WTC11 (cell line): ENCODE data around the gene GJD4.

Experiments
- HMGA2 ChIP-seq: fragments of 250-450 bp; sonication (Bioruptor Pico); IDR thresholded peaks from 2 replicates; pipeline ENCODE4 v1.4.0; 2021; ENCODE audit warnings: mild to moderate bottlenecking, moderate library complexity
- NR3C1 ChIP-seq: sonication (generic); formaldehyde crosslinking; conservative IDR thresholded peaks from 2 replicates; pipeline ENCODE4 v1.8.1; 2023; ENCODE audit warnings: low read depth, mild to moderate bottlenecking, missing genetic modification reagents

DNA sequence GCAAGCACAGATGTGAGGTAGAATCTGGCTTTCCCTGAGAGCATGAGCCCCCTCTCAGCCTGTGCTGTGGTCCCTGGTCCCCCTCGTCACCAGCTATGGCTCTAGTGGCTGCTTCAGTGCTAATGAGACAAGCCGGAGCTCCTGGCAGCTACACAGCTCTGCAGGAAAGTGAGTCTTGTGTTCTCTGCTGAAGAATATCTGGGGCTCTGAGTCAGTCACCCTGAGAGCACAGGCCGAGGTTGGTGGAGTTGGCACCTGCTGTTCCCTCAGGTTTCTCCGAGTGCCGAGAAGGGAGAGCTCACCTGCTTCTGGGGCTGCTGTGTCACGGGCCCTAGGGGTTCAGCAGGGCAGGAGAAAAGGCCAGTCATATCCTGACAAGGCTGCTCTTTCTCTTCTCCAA, 37.2 kb upstream of the GJD4 start:
- TF ChIP-seq HMGA2 (no peak), NR3C1 (no peak)
